ENCODE measurements around the gene LRRC30.

The LRRC30 gene

GRCh38 chr18:7256618-7257425 lies 25.9 kb downstream of the LRRC30 start:
- Histone ChIP-seq H3K4me3 (ENCODE audit: insufficient read length, low read depth) (no peak overlapping the region), H3K9ac (ENCODE audit: insufficient read length, low read depth) (no peak overlapping the region), H3K4me1 (ENCODE audit: insufficient read depth, insufficient read length) (no peaks in the 10 kb centered on the region), H3K36me3 (ENCODE audit: insufficient read depth, insufficient read length, low read length) (no peaks in the 10 kb centered on the region), H3K9me3 (ENCODE audit: insufficient read depth, low read length) (no peaks in the 10 kb centered on the region), H3K27me3 (ENCODE audit: insufficient read depth, insufficient read length) (no peaks in the 10 kb centered on the region)
- no peak for TF ChIP-seq SUZ12 (IDR thresholded peaks at IDR 0.05; ENCODE audit: extremely low read depth, insufficient read depth, insufficient read length)
- DNase-seq (ENCODE audit: low read depth, low spot score) = no peak

- Histone ChIP-seq H3K4me1 (ENCODE audit: insufficient read depth, insufficient read length) (no peaks in the 10 kb centered on the region), H3K36me3 (ENCODE audit: insufficient read depth, insufficient read length, low read length) (no peaks in the 10 kb centered on the region), H3K27me3 (ENCODE audit: insufficient read depth, insufficient read length) (no peaks in the 10 kb centered on the region), H3K9ac (ENCODE audit: insufficient read length, low read depth) (no peak overlapping the region), H3K9me3 (ENCODE audit: insufficient read depth, low read length) (no peaks in the 10 kb centered on the region), H3K4me3 (ENCODE audit: insufficient read length, low read depth) (no peak overlapping the region)
- no peak for TF ChIP-seq YY1 (IDR thresholded peaks at IDR 0.05; ENCODE audit: insufficient read depth, insufficient read length)
- no peak for TF ChIP-seq SUZ12 (IDR thresholded peaks at IDR 0.05; ENCODE audit: extremely low read depth, insufficient read depth, insufficient read length)
- no peak for TF ChIP-seq ZNF274 (IDR thresholded peaks at IDR 0.05; ENCODE audit: low read depth, low read length)
- no peak for DNase-seq (ENCODE audit: low read depth, low spot score)
Observed at GRCh38 chr18:7257426-7257740, 26.5 kb downstream of the LRRC30 start.

GRCh38 chr18:7259475-7259874 lies 28.6 kb downstream of the LRRC30 start:
- no peaks in the 10 kb centered on the region for H3K9me3 ChIP-seq (ENCODE audit: insufficient read depth, low read length)
- no peaks in the 10 kb centered on the region for H3K4me1 ChIP-seq (ENCODE audit: insufficient read depth, insufficient read length)
- DNase-seq (ENCODE audit: low read depth, low spot score) = no peak
- H3K9ac ChIP-seq (ENCODE audit: insufficient read length, low read depth) = no peak overlapping the region
- H3K4me3 ChIP-seq (ENCODE audit: insufficient read length, low read depth) = no peak overlapping the region
- TF ChIP-seq SUZ12 (IDR thresholded peaks at IDR 0.05; ENCODE audit: extremely low read depth, insufficient read depth, insufficient read length) (no peak), YY1 (IDR thresholded peaks at IDR 0.05; ENCODE audit: insufficient read depth, insufficient read length) (no peak), ZNF274 (IDR thresholded peaks at IDR 0.05; ENCODE audit: low read depth, low read length) (no peak)
- H3K27me3 ChIP-seq (ENCODE audit: insufficient read depth, insufficient read length) = no peaks in the 10 kb centered on the region
- H3K36me3 ChIP-seq (ENCODE audit: insufficient read depth, insufficient read length, low read length) = no peaks in the 10 kb centered on the region

- Histone ChIP-seq H3K36me3 (ENCODE audit: insufficient read depth, insufficient read length, low read length) (no peaks in the 10 kb centered on the region), H3K4me3 (ENCODE audit: insufficient read length, low read depth) (no peak overlapping the region), H3K27me3 (ENCODE audit: insufficient read depth, insufficient read length) (no peaks in the 10 kb centered on the region), H3K9ac (ENCODE audit: insufficient read length, low read depth) (no peak overlapping the region), H3K4me1 (ENCODE audit: insufficient read depth, insufficient read length) (no peaks in the 10 kb centered on the region), H3K9me3 (ENCODE audit: insufficient read depth, low read length) (no peaks in the 10 kb centered on the region)
- TF ChIP-seq ZNF274 (IDR thresholded peaks at IDR 0.05; ENCODE audit: low read depth, low read length) = no peak
- no peak for TF ChIP-seq SUZ12 (IDR thresholded peaks at IDR 0.05; ENCODE audit: extremely low read depth, insufficient read depth, insufficient read length)
- no peak for TF ChIP-seq YY1 (IDR thresholded peaks at IDR 0.05; ENCODE audit: insufficient read depth, insufficient read length)
- no peak for DNase-seq (ENCODE audit: low read depth, low spot score)
Observed at GRCh38 chr18:7261199-7261598, 30.3 kb downstream of the LRRC30 start.

GRCh38 chr18:7267973-7268372 lies 37.1 kb downstream of the LRRC30 start:
- Histone ChIP-seq H3K27me3 (ENCODE audit: insufficient read depth, insufficient read length) (no peaks in the 10 kb centered on the region), H3K9me3 (ENCODE audit: insufficient read depth, low read length) (no peaks in the 10 kb centered on the region), H3K4me3 (ENCODE audit: insufficient read length, low read depth) (no peak overlapping the region), H3K9ac (ENCODE audit: insufficient read length, low read depth) (no peak overlapping the region), H3K36me3 (ENCODE audit: insufficient read depth, insufficient read length, low read length) (no peaks in the 10 kb centered on the region), H3K4me1 (ENCODE audit: insufficient read depth, insufficient read length) (no peaks in the 10 kb centered on the region)
- no peak for DNase-seq (ENCODE audit: low read depth, low spot score)
- no peak for TF ChIP-seq YY1 (IDR thresholded peaks at IDR 0.05; ENCODE audit: insufficient read depth, insufficient read length)
- no peak for TF ChIP-seq SUZ12 (IDR thresholded peaks at IDR 0.05; ENCODE audit: extremely low read depth, insufficient read depth, insufficient read length)
- TF ChIP-seq ZNF274 (IDR thresholded peaks at IDR 0.05; ENCODE audit: low read depth, low read length) = no peak

- Histone ChIP-seq H3K27me3 (ENCODE audit: insufficient read depth, insufficient read length) (no peaks in the 10 kb centered on the region), H3K4me1 (ENCODE audit: insufficient read depth, insufficient read length) (no peaks in the 10 kb centered on the region), H3K36me3 (ENCODE audit: insufficient read depth, insufficient read length, low read length) (no peaks in the 10 kb centered on the region), H3K9me3 (ENCODE audit: insufficient read depth, low read length) (no peaks in the 10 kb centered on the region), H3K4me3 (ENCODE audit: insufficient read length, low read depth) (no peak overlapping the region), H3K9ac (ENCODE audit: insufficient read length, low read depth) (no peak overlapping the region)
- no peak for DNase-seq (ENCODE audit: low read depth, low spot score)
- TF ChIP-seq ZNF274 (IDR thresholded peaks at IDR 0.05; ENCODE audit: low read depth, low read length) = no peak
- TF ChIP-seq YY1 (IDR thresholded peaks at IDR 0.05; ENCODE audit: insufficient read depth, insufficient read length) = no peak
- no peak for TF ChIP-seq SUZ12 (IDR thresholded peaks at IDR 0.05; ENCODE audit: extremely low read depth, insufficient read depth, insufficient read length)
Observed at GRCh38 chr18:7269942-7270341, 39.1 kb downstream of the LRRC30 start.

DNA sequence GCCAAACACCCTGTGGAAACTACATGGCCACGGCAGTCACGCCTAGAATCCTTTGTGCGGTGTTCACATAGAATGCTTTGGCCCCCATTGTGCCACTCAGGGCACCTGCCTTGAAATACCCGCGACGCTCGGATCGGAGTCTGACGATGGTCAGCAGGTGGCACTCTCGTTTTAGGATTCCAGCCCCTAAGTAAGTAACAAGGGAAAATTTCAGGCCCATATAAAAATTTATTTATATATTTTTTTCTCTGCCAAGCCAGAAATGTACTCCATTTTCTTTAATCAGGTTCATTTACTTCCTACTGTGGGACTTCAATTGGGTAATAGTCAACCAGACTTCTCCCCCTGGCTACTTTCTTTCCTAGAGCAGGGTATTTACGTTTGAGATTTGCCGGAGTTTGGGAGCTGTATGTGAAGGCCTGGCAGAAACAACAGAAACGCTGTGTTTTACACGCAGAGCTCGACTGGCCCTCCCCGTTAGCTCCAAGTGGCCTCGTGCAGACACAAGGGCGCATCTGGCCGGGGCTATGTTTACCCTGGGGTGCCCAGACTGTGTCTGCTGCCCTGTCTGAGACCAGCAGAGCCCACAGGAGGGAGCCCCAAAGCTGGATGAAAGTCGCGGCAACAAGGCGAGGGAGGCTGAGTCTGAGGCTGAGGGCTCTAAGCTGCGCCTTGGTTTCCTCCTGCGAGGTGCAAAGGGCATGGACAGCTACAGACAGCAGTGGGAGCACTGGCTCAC lies 41.6 kb downstream of the LRRC30 start:
- TF ChIP-seq ZNF274 (IDR thresholded peaks at IDR 0.05; ENCODE audit: low read depth, low read length) (no peak), YY1 (IDR thresholded peaks at IDR 0.05; ENCODE audit: insufficient read depth, insufficient read length) (no peak), SUZ12 (IDR thresholded peaks at IDR 0.05; ENCODE audit: extremely low read depth, insufficient read depth, insufficient read length) (no peak)
- Histone ChIP-seq H3K4me3 (ENCODE audit: insufficient read length, low read depth) (no peak overlapping the region), H3K9me3 (ENCODE audit: insufficient read depth, low read length) (no peaks in the 10 kb centered on the region), H3K4me1 (ENCODE audit: insufficient read depth, insufficient read length) (no peaks in the 10 kb centered on the region), H3K27me3 (ENCODE audit: insufficient read depth, insufficient read length) (no peaks in the 10 kb centered on the region), H3K36me3 (ENCODE audit: insufficient read depth, insufficient read length, low read length) (no peaks in the 10 kb centered on the region), H3K9ac (ENCODE audit: insufficient read length, low read depth) (no peak overlapping the region)
- peak; percentile 38 for DNase-seq (ENCODE audit: low read depth, low spot score)

All from NT2/D1 (cell line).